Thyroid gland (tissue), 4 donors: ENCODE measurements around the gene STAB1.

Source experiments
- CTCF ChIP-seq, 6 experiments: fragments of 200-600 bp in 3 of 6; fragments of 450-650 bp in 3 of 6; sonication (generic) in 3 of 6; IDR thresholded peaks; one replicate each; pipeline ENCODE4 v1.5.1; 2016 to 2019; ENCODE audit warnings: antibody characterized with exemption in 6 of 6, mild to moderate bottlenecking in 2 of 6, inconsistent platforms in 1 of 6, moderate library complexity in 1 of 6
- POLR2A ChIP-seq, 2 donors: fragments of 450-650 bp; IDR thresholded peaks; one replicate each; pipeline ENCODE4 v1.6.1; 2017; ENCODE audit warnings: antibody characterized with exemption in 2 of 2, mild to moderate bottlenecking in 2 of 2, moderate library complexity in 1 of 2

- TF ChIP-seq POLR2A (IDR thresholded peaks at IDR 0.05), result no peak
- TF ChIP-seq CTCF (IDR thresholded peaks at IDR 0.05), result no peak
Measured at GRCh38 chr3:52521488-52521824, 26.3 kb downstream of the STAB1 start.
